H9 (cell line): ENCODE measurements around the gene TMEM86B. TPM values are rescaled to one million over a fixed set of nuclear protein-coding genes. Genes with fewer than 3 reads are reported as not detected.

Experiments used
- DNase-seq: peaks from one replicate; pipeline ENCODE4 v3.0.0-alpha.2; 2017
- H2AFZ ChIP-seq: one replicate; pipeline ENCODE4 v1.6.1; 2013; ENCODE audit warnings: mild to moderate bottlenecking, low read length, control low read depth, moderate library complexity
- H2AK5ac ChIP-seq: 2 replicates; pipeline ENCODE4 v1.6.1; 2013; ENCODE audit warnings: low read length, control low read depth, mixed read lengths; ENCODE audit not compliant: insufficient read length
- H2BK120ac ChIP-seq: one replicate; pipeline ENCODE4 v1.6.1; 2013; ENCODE audit warnings: low read depth, mild to moderate bottlenecking, low read length, control low read depth, inconsistent platforms; ENCODE audit not compliant: poor library complexity, severe bottlenecking
- H2BK12ac ChIP-seq: 2 replicates; pipeline ENCODE4 v1.6.1; 2013; ENCODE audit warnings: low read length, control low read depth, mixed read lengths, low read depth; ENCODE audit not compliant: insufficient read length
- H2BK15ac ChIP-seq: 2 replicates; pipeline ENCODE4 v1.6.1; 2013; ENCODE audit warnings: low read depth, low read length, control low read depth
- H2BK20ac ChIP-seq: one replicate; pipeline ENCODE4 v1.6.1; 2013; ENCODE audit warnings: low read depth, mild to moderate bottlenecking, low read length, control low read depth, inconsistent platforms; ENCODE audit not compliant: poor library complexity, severe bottlenecking
- H2BK5ac ChIP-seq: 2 replicates; pipeline ENCODE4 v1.6.1; 2013; ENCODE audit warnings: low read length, control low read depth, mixed read lengths; ENCODE audit not compliant: insufficient read length
- H3K14ac ChIP-seq: 2 replicates; pipeline ENCODE4 v1.6.1; 2013; ENCODE audit warnings: low read length, control low read depth; ENCODE audit not compliant: insufficient read depth
- H3K18ac ChIP-seq: 2 replicates; pipeline ENCODE4 v1.6.1; 2013; ENCODE audit warnings: low read depth, mild to moderate bottlenecking, mixed read lengths, low read length, control low read depth; ENCODE audit not compliant: insufficient read length
- H3K23ac ChIP-seq: 2 replicates; pipeline ENCODE4 v1.6.1; 2013; ENCODE audit warnings: low read length, control low read depth, mixed read lengths, low read depth; ENCODE audit not compliant: insufficient read length
- H3K23me2 ChIP-seq: 2 replicates; pipeline ENCODE4 v1.6.1; 2013; ENCODE audit warnings: low read depth, mild to moderate bottlenecking, mixed read lengths, low read length, control low read depth; ENCODE audit not compliant: insufficient read length, poor library complexity, severe bottlenecking
- H3K27ac ChIP-seq: 2 replicates; pipeline ENCODE4 v1.5.1; 2013; ENCODE audit warnings: low read length, control low read depth, mixed read lengths, low read depth; ENCODE audit not compliant: insufficient read length
- H3K27me3 ChIP-seq: 2 replicates; pipeline ENCODE4 v1.6.1; 2013; ENCODE audit warnings: low read length, control low read depth, inconsistent platforms; ENCODE audit not compliant: insufficient read depth
- H3K4ac ChIP-seq: 2 replicates; pipeline ENCODE4 v1.6.1; 2013; ENCODE audit warnings: low read depth, mild to moderate bottlenecking, control low read depth, inconsistent platforms, low read length, moderate library complexity
- H3K4me1 ChIP-seq: 2 replicates; pipeline ENCODE4 v1.6.1; 2013; ENCODE audit warnings: low read length, control low read depth, inconsistent platforms; ENCODE audit not compliant: insufficient read depth
- H3K4me2 ChIP-seq: 2 replicates; pipeline ENCODE4 v1.6.1; 2013; ENCODE audit warnings: low read length, control low read depth, mixed read lengths; ENCODE audit not compliant: insufficient read length, insufficient read depth
- H3K56ac ChIP-seq: 2 replicates; pipeline ENCODE4 v1.6.1; 2013; ENCODE audit warnings: low read depth, mild to moderate bottlenecking, mixed read lengths, low read length, control low read depth; ENCODE audit not compliant: insufficient read length
- H3K79me1 ChIP-seq: 2 replicates; pipeline ENCODE4 v1.6.1; 2013; ENCODE audit warnings: low read depth, mild to moderate bottlenecking, moderate library complexity, low read length, control low read depth, inconsistent platforms; ENCODE audit not compliant: insufficient read depth, poor library complexity, severe bottlenecking
- H3K79me2 ChIP-seq: 2 replicates; pipeline ENCODE4 v1.6.1; 2013; ENCODE audit warnings: low read length, control low read depth, inconsistent platforms; ENCODE audit not compliant: insufficient read depth
- H3K9ac ChIP-seq: 2 replicates; pipeline ENCODE4 v1.6.1; 2013; ENCODE audit warnings: low read length, control low read depth, mixed read lengths; ENCODE audit not compliant: insufficient read length; ENCODE audit errors: extremely low read depth
- H3K9me3 ChIP-seq: one replicate; pipeline ENCODE4 v1.6.1; 2013; ENCODE audit warnings: low read depth, low read length, inconsistent platforms; ENCODE audit not compliant: control insufficient read depth
- H3T11ph ChIP-seq: one replicate; pipeline ENCODE4 v1.6.1; 2013; ENCODE audit warnings: mild to moderate bottlenecking, low read length, control low read depth, inconsistent platforms
- H4K20me1 ChIP-seq: one replicate; pipeline ENCODE4 v1.6.1; 2013; ENCODE audit not compliant: control insufficient read depth, insufficient read length, insufficient read depth
- H4K5ac ChIP-seq: 2 replicates; pipeline ENCODE4 v1.6.1; 2013; ENCODE audit warnings: low read depth, mild to moderate bottlenecking, mixed read lengths, low read length, control low read depth; ENCODE audit not compliant: insufficient read length
- H4K8ac ChIP-seq: replicated peaks from 2 replicates; pipeline ENCODE4 v1.6.1; 2013; ENCODE audit warnings: low read length, control low read depth, mixed read lengths, low read depth; ENCODE audit not compliant: insufficient read length
- H4K91ac ChIP-seq: 2 replicates; pipeline ENCODE4 v1.6.1; 2013; ENCODE audit warnings: low read depth, mild to moderate bottlenecking, moderate library complexity, mixed read lengths, low read length, control low read depth; ENCODE audit not compliant: insufficient read length
- H3K27ac Mint-ChIP-seq, 3 experiments: 2 replicates in 2 of 3; 3 replicates in 1 of 3; pipeline ENCODE4 v1.8.0; 2020 to 2021; ENCODE audit warnings: mixed read lengths in 3 of 3, mild to moderate bottlenecking in 1 of 3, moderate library complexity in 1 of 3
- H3K27me3 Mint-ChIP-seq: 2 replicates; pipeline ENCODE4 v1.8.0; 2021; ENCODE audit warnings: low read depth, mild to moderate bottlenecking, moderate library complexity, mixed read lengths
- H3K36me3 Mint-ChIP-seq, 3 experiments: 2 replicates in 2 of 3; 3 replicates in 1 of 3; pipeline ENCODE4 v1.8.0; 2020 to 2021; ENCODE audit warnings: low read depth in 3 of 3, mixed read lengths in 3 of 3; ENCODE audit not compliant: insufficient read depth in 1 of 3
- H3K4me1 Mint-ChIP-seq, 2 experiments: 2 replicates each; pipeline ENCODE4 v1.8.0; 2020; ENCODE audit warnings: mixed read lengths in 2 of 2
- H3K4me3 Mint-ChIP-seq, 2 experiments: 2 replicates in 1 of 2; 3 replicates in 1 of 2; pipeline ENCODE4 v1.8.0; 2020 to 2021; ENCODE audit warnings: mild to moderate bottlenecking in 2 of 2, mixed read lengths in 2 of 2, moderate library complexity in 1 of 2
- H3K9me3 Mint-ChIP-seq, 2 experiments: 2 replicates in 1 of 2; 3 replicates in 1 of 2; pipeline ENCODE4 v1.8.0; 2020; ENCODE audit warnings: mild to moderate bottlenecking in 2 of 2, mixed read lengths in 2 of 2, moderate library complexity in 1 of 2
- WGBS: extraction: QIAGEN DNeasy Blood & Tissue Kit; methylation state at CpG from one replicate; pipeline ENCODE4 v1.1.7; 2013; ENCODE audit warnings: missing lambda C conversion rate, low lambda C conversion rate, mixed read lengths; ENCODE audit not compliant: insufficient read length; ENCODE audit errors: extremely low coverage; 5-methylcytosine and 5-hydroxymethylcytosine counted together
- total RNA-seq: library from RNA; stranded (reverse); gene quantifications from 2 replicates; pipeline ENCODE4 v1.2.1, GENCODE V29; 2021
- TF ChIP-seq, protein P1 (sequence below): fragments of 200-600 bp; sonication (generic); conservative IDR thresholded peaks from 3 replicates; pipeline ENCODE4 v1.8.0; 2021; ENCODE audit warnings: antibody characterized with exemption, mild to moderate bottlenecking

The TMEM86B gene
- total RNA-seq, 1 experiment from 2014 or later, result 4.5 TPM

- Histone ChIP-seq H3K4me1 (no peaks in the 10 kb centered on the region), H3K27ac (no peak overlapping the region), H3K56ac (no peak overlapping the region), H3K79me2 (no peaks in the 10 kb centered on the region), H3K4ac (no peak overlapping the region), H3K27me3 (no peaks in the 10 kb centered on the region), H3K79me1 (no peaks in the 10 kb centered on the region), H4K8ac (no peak overlapping the region), H3T11ph (no peak overlapping the region), H3K4me2 (no peak overlapping the region), H3K18ac (no peak overlapping the region), H4K91ac (no peak overlapping the region), H3K14ac (no peak overlapping the region; the same call in 1 of the 2 replicates), H3K23me2 (no peaks in the 10 kb centered on the region), H2AK5ac (no peak overlapping the region), H2BK5ac (no peak overlapping the region), H3K9ac (no peak overlapping the region), H2BK120ac (no peak overlapping the region), H2AFZ (no peak overlapping the region), H4K20me1 (no peaks in the 10 kb centered on the region), H3K23ac (no peak overlapping the region), H2BK20ac (no peak overlapping the region), H3K9me3 (no peaks in the 10 kb centered on the region), H2BK15ac (no peak overlapping the region), H4K5ac (no peak overlapping the region), H2BK12ac (no peak overlapping the region)
- peaks cover 7 to 19% (median 17%) of the 10 kb centered on the region in 3 experiments; a peak in 6 of 7 replicates for H3K36me3 Mint-ChIP-seq
- no peaks in the 10 kb centered on the region for H3K9me3 Mint-ChIP-seq
- WGBS, result no CpG with 5 or more reads among the region's 18 CpGs
- H3K4me1 Mint-ChIP-seq, result peaks cover 0 to 6% of the 10 kb centered on the region in 2 experiments; a peak in 2 of 4 replicates
- peak; percentile 22 for DNase-seq
- peak overlapping the region in 1 of 3 experiments; percentile 12; a peak in 1 of 7 replicates for H3K27ac Mint-ChIP-seq
- H3K4me3 Mint-ChIP-seq, result no peak overlapping the region
- TF ChIP-seq, protein P1, sequence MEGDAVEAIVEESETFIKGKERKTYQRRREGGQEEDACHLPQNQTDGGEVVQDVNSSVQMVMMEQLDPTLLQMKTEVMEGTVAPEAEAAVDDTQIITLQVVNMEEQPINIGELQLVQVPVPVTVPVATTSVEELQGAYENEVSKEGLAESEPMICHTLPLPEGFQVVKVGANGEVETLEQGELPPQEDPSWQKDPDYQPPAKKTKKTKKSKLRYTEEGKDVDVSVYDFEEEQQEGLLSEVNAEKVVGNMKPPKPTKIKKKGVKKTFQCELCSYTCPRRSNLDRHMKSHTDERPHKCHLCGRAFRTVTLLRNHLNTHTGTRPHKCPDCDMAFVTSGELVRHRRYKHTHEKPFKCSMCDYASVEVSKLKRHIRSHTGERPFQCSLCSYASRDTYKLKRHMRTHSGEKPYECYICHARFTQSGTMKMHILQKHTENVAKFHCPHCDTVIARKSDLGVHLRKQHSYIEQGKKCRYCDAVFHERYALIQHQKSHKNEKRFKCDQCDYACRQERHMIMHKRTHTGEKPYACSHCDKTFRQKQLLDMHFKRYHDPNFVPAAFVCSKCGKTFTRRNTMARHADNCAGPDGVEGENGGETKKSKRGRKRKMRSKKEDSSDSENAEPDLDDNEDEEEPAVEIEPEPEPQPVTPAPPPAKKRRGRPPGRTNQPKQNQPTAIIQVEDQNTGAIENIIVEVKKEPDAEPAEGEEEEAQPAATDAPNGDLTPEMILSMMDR, result no peak
- H3K27me3 Mint-ChIP-seq, result no peaks in the 10 kb centered on the region; the same call in 1 of the 2 replicates
Measured at GRCh38 chr19:55226788-55227187, 1.8 kb downstream of the TMEM86B start.
